ENCODE measurements around the gene LRRC37A3. TPM values are rescaled to one million over a fixed set of nuclear protein-coding genes. Genes with fewer than 3 reads are reported as not detected.
"Not testable (repeated sequence)": the region's sequence is repeated elsewhere in the genome, so short reads cannot be mapped to it uniquely, and the experiment has no call there.

LRRC37A3 gene
- polyA plus RNA-seq, 3 donors, result 0.31 to 3.9 (median 0.56) TPM

DNA sequence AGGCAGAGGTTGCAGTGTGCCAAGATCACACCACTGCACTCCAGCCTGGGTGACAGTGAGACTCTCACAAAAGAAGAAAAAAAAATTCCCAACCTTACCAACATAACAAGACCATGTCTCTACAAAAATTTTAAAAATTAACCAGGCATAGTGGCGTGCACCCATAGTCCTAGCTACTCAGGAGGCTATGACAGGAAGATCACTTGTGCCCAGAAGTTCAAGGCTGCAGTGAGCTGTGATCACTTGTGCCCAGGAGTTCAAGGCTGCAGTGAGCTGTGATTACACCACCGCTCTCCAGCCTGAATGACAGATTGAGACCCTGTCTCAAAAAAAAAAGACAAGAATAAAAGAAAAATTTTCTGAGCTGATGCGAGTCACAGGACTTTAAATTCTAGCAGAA is 13.6 kb upstream of the LRRC37A3 start:
- not testable (repeated sequence) for H3K79me2 ChIP-seq (ENCODE audit: insufficient read depth, low read length); H3K27me3 Mint-ChIP-seq (ENCODE audit: low read depth in 3 of 3); H3K4me1 ChIP-seq (ENCODE audit: control insufficient read depth in 1 of 2, insufficient read depth in 2 of 2, low read length in 2 of 2); H3K9ac ChIP-seq (ENCODE audit: insufficient read depth, low read length, poor library complexity, severe bottlenecking); H3K27ac ChIP-seq (ENCODE audit: low read depth in 1 of 2, low read length in 2 of 2); H2AFZ ChIP-seq (ENCODE audit: insufficient read depth, low read depth, low read length, poor library complexity, severe bottlenecking); H3K4me3 ChIP-seq (replicated peaks in 1 of 3; ENCODE audit: low read depth in 2 of 3, low read length in 3 of 3); H3K4me1 Mint-ChIP-seq; H3K36me3 Mint-ChIP-seq; H3K9me3 Mint-ChIP-seq; H3K36me3 ChIP-seq (replicated peaks in 1 of 2; ENCODE audit: control insufficient read depth in 1 of 2, insufficient read depth in 2 of 2, low read length in 2 of 2); H3K4me3 Mint-ChIP-seq; H3K4me2 ChIP-seq (replicated peaks; ENCODE audit: extremely low read depth, low read length, poor library complexity, severe bottlenecking); DNase-seq; H3K27me3 ChIP-seq (ENCODE audit: control insufficient read depth in 2 of 2, insufficient read depth in 2 of 2, low read length in 2 of 2); H3K9me3 ChIP-seq (replicated peaks in 1 of 2; ENCODE audit: control insufficient read depth in 1 of 2, insufficient read depth in 1 of 2, low read length in 2 of 2); H3K27ac Mint-ChIP-seq; H4K20me1 ChIP-seq (ENCODE audit: insufficient read depth, low read length)
- WGBS (ENCODE audit: insufficient coverage), result 88% methylated on average over 1 of the region's 3 CpGs
- intact Hi-C loops (cut with micrococcal nuclease), result loop anchor here in 1 of 2 donors (10.0 kb wide), 1 partner anchor 158 kb away; no protein-coding TSS in a partner anchor

DNA sequence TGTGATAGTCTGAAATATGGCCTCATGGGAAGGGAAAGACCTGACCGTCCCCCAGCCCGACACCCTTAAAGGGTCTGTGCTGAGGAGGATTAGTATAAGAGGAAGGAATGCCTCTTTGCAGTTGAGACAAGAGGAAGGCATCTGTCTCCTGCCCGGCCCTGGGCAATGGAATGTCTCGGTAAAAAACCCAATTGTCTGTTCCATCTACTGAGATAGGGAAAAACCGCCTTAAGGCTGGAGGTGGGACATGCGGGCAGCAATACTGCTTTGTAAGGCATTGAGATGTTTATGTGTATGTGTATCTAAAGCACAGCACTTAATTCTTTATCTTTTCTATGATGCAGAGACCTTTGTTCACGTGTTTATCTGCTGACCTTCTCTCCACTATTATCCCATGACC is 11.1 kb upstream of the LRRC37A3 start:
- not testable (repeated sequence) for H3K79me2 ChIP-seq (ENCODE audit: insufficient read depth, low read length); H3K9me3 ChIP-seq (replicated peaks in 1 of 2; ENCODE audit: control insufficient read depth in 1 of 2, insufficient read depth in 1 of 2, low read length in 2 of 2); H3K4me1 Mint-ChIP-seq; H3K4me1 ChIP-seq (ENCODE audit: control insufficient read depth in 1 of 2, insufficient read depth in 2 of 2, low read length in 2 of 2); H3K4me3 ChIP-seq (replicated peaks in 1 of 3; ENCODE audit: low read depth in 2 of 3, low read length in 3 of 3); H2AFZ ChIP-seq (ENCODE audit: insufficient read depth, low read depth, low read length, poor library complexity, severe bottlenecking); H3K27me3 ChIP-seq (ENCODE audit: control insufficient read depth in 2 of 2, insufficient read depth in 2 of 2, low read length in 2 of 2); H3K4me3 Mint-ChIP-seq; H3K9me3 Mint-ChIP-seq; H4K20me1 ChIP-seq (ENCODE audit: insufficient read depth, low read length); H3K36me3 ChIP-seq (replicated peaks in 1 of 2; ENCODE audit: control insufficient read depth in 1 of 2, insufficient read depth in 2 of 2, low read length in 2 of 2); H3K4me2 ChIP-seq (replicated peaks; ENCODE audit: extremely low read depth, low read length, poor library complexity, severe bottlenecking); DNase-seq; H3K27ac Mint-ChIP-seq; H3K27ac ChIP-seq (ENCODE audit: low read depth in 1 of 2, low read length in 2 of 2); H3K27me3 Mint-ChIP-seq (ENCODE audit: low read depth in 3 of 3); H3K36me3 Mint-ChIP-seq; H3K9ac ChIP-seq (ENCODE audit: insufficient read depth, low read length, poor library complexity, severe bottlenecking)
- intact Hi-C loops (cut with micrococcal nuclease), result loop anchor here in 1 of 2 donors (10.0 kb wide), 1 partner anchor 156 kb away; no protein-coding TSS in a partner anchor
- WGBS (ENCODE audit: insufficient coverage), result 77% methylated on average over 3 of the region's 7 CpGs

DNA sequence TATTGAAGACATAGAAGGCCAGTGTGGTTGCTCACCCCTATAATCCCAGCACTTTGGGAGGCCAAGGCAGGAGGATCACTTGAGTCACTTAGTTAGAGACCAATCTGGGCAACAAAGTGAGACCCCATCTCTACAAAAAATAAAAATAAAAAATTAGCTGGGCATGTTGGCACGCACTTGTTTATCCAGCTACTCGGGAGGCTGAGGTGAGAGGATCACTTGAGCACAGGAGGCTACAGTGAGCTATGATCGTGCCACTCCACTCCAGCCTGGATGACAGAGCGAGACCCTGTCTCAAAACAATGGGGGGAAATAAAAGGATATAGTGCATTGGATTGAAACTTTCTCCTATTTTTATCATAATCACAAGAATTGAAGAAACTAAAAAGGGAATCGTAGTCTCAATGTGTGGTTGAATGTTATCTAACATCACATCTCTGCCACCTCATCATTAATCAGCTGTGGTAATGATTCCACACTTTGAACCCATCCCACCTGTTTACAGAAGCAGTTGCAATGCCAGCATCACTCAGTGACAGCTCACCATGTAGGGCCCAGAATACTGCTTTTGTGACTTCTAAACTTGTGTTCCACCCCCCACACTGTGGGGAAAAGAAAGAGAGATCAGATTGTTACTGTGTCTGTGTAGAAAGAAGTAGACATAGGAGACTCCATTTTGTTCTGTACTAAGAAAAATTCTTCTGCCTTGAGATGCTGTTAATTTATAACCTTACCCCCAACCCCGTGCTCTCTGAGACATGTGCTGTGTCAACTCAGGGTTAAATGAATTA is 10.3 kb upstream of the LRRC37A3 start:
- H3K9me3 ChIP-seq (replicated peaks in 1 of 2; ENCODE audit: control insufficient read depth in 1 of 2, insufficient read depth in 1 of 2, low read length in 2 of 2); H3K4me3 Mint-ChIP-seq; H3K27me3 Mint-ChIP-seq (ENCODE audit: low read depth in 3 of 3); H3K9ac ChIP-seq (ENCODE audit: insufficient read depth, low read length, poor library complexity, severe bottlenecking); H3K36me3 Mint-ChIP-seq; H3K4me2 ChIP-seq (replicated peaks; ENCODE audit: extremely low read depth, low read length, poor library complexity, severe bottlenecking); H4K20me1 ChIP-seq (ENCODE audit: insufficient read depth, low read length); H3K9me3 Mint-ChIP-seq; H3K79me2 ChIP-seq (ENCODE audit: insufficient read depth, low read length); H3K36me3 ChIP-seq (replicated peaks in 1 of 2; ENCODE audit: control insufficient read depth in 1 of 2, insufficient read depth in 2 of 2, low read length in 2 of 2); H3K4me1 Mint-ChIP-seq; H3K4me3 ChIP-seq (replicated peaks in 1 of 3; ENCODE audit: low read depth in 2 of 3, low read length in 3 of 3); H3K27me3 ChIP-seq (ENCODE audit: control insufficient read depth in 2 of 2, insufficient read depth in 2 of 2, low read length in 2 of 2); H2AFZ ChIP-seq (ENCODE audit: insufficient read depth, low read depth, low read length, poor library complexity, severe bottlenecking); DNase-seq; H3K27ac ChIP-seq (ENCODE audit: low read depth in 1 of 2, low read length in 2 of 2); H3K4me1 ChIP-seq (ENCODE audit: control insufficient read depth in 1 of 2, insufficient read depth in 2 of 2, low read length in 2 of 2): not testable (repeated sequence)
- intact Hi-C loops (cut with micrococcal nuclease), result loop anchor here in 1 of 2 donors (10.0 kb wide), 1 partner anchor 155 kb away; no protein-coding TSS in a partner anchor
- peak overlapping the region in 1 of 7 donors; percentile 32 for H3K27ac Mint-ChIP-seq
- no CpG with 5 or more reads among the region's 6 CpGs for WGBS (ENCODE audit: insufficient coverage)

DNA sequence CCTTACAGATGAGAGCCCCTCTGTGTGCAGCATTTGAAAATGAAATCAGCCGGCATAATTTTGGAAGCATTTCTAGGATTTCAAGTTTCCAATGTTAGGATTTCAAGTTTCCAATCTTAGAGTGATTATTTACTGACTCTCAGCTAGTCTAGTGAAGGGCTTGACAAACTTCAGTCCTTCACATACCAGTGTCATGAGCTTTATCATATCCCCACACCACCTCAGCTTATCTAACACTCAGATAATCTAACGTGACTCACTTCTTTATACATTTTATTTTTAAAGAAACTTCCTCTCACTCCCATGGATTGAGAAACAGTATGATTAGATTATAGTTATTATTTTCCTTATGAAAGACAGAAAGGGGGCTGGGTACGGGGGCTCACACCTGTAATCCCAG is 9.4 kb upstream of the LRRC37A3 start:
- no CpG with 5 or more reads among the region's 3 CpGs for WGBS (ENCODE audit: insufficient coverage)
- H3K27ac Mint-ChIP-seq; H3K4me3 ChIP-seq (replicated peaks in 1 of 3; ENCODE audit: low read depth in 2 of 3, low read length in 3 of 3); H3K27ac ChIP-seq (ENCODE audit: low read depth in 1 of 2, low read length in 2 of 2); H2AFZ ChIP-seq (ENCODE audit: insufficient read depth, low read depth, low read length, poor library complexity, severe bottlenecking); H3K36me3 ChIP-seq (replicated peaks in 1 of 2; ENCODE audit: control insufficient read depth in 1 of 2, insufficient read depth in 2 of 2, low read length in 2 of 2); H3K36me3 Mint-ChIP-seq; H3K27me3 ChIP-seq (ENCODE audit: control insufficient read depth in 2 of 2, insufficient read depth in 2 of 2, low read length in 2 of 2); H3K9me3 ChIP-seq (replicated peaks in 1 of 2; ENCODE audit: control insufficient read depth in 1 of 2, insufficient read depth in 1 of 2, low read length in 2 of 2); intact Hi-C loops (cut with micrococcal nuclease); H3K27me3 Mint-ChIP-seq (ENCODE audit: low read depth in 3 of 3); H4K20me1 ChIP-seq (ENCODE audit: insufficient read depth, low read length); DNase-seq; H3K4me2 ChIP-seq (replicated peaks; ENCODE audit: extremely low read depth, low read length, poor library complexity, severe bottlenecking); H3K9ac ChIP-seq (ENCODE audit: insufficient read depth, low read length, poor library complexity, severe bottlenecking); H3K4me1 ChIP-seq (ENCODE audit: control insufficient read depth in 1 of 2, insufficient read depth in 2 of 2, low read length in 2 of 2); H3K4me3 Mint-ChIP-seq; H3K79me2 ChIP-seq (ENCODE audit: insufficient read depth, low read length); H3K9me3 Mint-ChIP-seq: not testable (repeated sequence)
- peaks cover 10% of the 10 kb centered on the region for H3K4me1 Mint-ChIP-seq

Data from CD14-positive monocyte (primary cell).